GM11168 (cell line): ENCODE measurements around the gene CDRT4.

Experiments used
- in situ Hi-C: fragments of 300-500 bp; cut with MboI; formaldehyde crosslinking; loops from one replicate; pipeline ENCODE4 v1.12.0; 2022; ENCODE audit warnings: low sequenced_read_pairs; ENCODE audit not compliant: unreplicated experiment

Gene CDRT4

DNA sequence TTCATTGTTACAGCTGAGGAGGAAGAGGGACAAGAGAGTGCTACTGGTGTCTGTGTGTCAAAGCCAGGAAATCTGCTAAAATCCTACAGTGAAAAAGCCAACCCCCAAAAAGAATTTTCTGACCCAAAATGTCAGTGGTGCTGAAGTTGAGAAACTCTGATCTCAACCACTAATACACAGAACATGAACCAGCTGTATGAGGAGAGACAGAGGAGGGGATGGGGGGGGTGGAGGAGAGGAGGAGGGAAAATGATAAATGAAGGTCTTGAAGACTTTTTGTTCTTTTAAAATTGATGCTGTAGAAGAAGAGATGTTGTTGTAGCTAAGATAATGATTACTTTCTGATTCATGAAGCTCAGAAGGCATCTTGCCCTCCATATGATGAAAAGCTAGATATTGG lies 27.4 kb upstream of the CDRT4 start:
- in situ Hi-C loops: no loop called here

DNA sequence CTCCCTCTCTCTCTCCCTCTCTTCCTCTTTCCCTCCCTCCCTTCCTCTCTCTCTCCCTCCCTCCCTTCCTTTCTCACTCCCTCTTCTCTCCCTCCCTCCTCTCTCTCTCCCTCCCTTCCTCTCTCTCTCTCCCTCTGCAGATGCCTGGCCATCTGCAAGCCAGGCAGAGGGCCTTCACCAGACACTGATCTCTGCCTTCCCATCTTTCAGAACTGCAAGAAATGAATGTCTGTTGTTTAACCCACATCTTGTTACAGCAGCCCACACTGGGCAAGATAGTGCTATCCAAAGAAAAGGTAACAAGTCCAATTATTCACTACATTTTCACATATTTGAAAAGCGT lies 26.2 kb upstream of the CDRT4 start:
- in situ Hi-C loops: no loop called here

DNA sequence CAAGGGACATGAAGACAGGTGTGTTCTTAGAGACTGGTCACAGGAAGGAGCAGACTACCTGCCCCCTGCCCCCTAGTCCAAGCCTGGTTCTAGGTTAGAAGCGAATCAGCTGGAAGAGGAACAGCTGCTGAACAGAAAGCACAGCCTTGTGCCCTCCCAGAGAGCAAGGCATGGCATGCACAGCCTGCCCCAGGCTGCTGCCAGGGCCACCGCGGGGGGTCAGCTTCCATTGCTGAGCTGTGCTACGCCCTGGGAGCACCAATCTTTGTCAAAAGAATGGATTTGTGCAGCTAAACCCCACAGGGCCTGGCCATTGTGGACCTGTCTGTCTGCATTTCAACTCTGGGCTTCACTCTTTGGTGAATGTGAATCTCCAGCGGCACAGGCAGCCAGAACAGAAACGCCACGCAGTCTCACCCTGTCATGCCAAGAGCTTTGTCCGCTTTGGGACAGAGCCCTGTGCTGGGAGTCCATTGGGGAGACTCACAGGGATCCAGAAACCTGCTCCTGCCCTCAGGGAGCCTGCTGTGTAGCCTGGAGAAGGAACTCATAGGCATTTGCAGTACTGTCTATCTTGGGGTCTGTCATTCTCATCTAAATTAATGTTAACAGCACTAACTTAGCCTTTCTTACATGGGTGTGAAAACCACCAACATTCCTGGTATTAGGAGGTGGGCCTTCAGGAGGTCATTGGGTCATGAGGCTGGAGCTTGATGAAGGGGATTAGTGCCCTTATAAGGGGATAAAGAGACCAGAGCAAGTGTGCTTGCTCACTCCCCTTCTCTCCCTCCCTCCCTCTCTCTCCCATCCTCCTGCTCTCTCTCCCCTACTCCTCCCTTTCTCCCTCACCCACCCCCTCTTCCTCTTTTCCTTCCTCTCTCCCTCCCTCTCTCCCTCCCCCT lies 25.6 kb upstream of the CDRT4 start:
- in situ Hi-C loops: no loop called here

DNA sequence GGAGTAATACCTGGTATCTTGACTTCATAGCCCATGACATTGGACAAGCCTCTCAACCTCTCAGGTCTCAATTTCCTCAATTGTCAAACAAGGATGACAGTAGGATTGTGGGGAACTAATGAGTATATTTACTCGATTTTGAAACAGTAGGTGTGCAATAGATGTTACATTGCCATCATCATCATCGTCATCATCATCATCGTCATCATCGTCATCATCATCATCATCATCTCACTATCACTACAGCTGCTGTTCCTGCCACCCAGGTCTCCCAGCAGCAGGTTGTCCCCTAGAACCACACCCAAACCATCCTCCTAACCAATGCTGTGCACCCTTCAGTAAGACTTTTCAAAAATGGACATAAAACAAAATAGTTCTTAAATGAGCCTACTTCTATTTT lies 24.8 kb upstream of the CDRT4 start:
- in situ Hi-C loops: no loop called here

DNA sequence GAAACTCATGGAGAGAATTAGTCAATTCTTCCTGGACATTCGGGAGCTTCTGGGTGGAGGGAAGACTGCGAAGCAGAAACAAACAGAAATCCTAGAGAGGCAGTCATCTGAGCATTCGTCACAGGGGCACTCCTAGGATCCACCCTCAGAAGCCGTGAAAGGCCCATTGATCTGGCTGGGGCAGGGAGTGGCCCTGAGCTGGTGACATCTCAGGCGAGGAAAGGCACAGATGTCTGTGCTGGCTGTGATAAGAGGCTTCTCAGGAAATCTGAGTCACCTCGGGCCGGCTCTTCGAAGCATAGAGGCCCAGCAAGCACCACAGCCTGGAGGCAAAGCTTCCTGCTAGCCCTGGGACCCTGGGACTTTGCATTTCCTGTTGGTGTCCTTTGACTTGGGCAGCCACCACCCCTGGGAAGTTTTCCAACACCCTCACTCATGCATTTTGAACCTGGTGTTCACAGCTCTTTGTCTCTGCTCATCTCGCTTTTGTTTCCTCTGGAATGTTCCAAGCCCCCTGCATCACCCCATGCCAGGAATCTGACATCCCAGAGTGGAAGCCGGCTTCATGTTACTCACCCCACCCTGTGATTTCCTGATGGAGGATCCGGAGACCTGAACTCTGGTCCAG lies 23.3 kb upstream of the CDRT4 start:
- in situ Hi-C loops: no loop called here

DNA sequence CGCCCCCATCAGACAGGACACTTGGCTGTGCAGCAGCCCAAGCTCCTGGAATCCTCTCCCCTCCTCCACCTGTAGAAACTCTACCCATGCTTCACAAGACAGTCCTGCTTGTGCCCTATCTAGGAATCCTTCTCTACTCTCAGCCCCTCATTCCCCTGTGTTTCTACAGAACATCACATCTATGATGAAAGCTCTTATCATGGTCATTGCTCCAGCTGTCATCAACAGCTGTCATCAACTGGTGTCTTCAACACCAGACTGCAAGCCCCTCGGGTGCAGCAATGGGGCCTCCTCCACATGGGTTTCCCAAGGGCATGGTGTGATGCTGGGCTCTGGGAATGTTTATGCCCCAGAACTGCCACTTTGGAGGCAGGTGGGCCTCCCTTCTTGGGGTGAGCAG lies 21.1 kb upstream of the CDRT4 start:
- in situ Hi-C loops: no loop called here

DNA sequence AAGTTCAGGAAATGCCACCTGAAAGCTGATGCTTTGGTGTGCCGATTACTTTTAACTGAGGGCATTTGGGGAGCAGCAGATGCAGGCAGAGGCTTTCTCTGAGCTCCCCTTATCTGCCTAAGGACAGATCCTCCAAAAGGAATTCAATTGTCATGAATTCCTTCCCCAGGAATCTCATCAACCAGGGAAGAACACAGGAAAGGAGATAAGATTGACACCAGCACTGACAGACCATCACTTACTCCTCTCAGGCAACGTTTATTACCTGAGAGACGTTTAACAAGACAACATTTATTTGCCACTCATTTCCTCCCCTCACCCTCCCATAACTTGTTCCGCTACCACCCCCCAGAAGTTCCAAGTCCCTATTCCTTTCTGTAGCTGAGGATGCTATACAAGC lies 17.6 kb upstream of the CDRT4 start:
- in situ Hi-C loops: no loop called here

DNA sequence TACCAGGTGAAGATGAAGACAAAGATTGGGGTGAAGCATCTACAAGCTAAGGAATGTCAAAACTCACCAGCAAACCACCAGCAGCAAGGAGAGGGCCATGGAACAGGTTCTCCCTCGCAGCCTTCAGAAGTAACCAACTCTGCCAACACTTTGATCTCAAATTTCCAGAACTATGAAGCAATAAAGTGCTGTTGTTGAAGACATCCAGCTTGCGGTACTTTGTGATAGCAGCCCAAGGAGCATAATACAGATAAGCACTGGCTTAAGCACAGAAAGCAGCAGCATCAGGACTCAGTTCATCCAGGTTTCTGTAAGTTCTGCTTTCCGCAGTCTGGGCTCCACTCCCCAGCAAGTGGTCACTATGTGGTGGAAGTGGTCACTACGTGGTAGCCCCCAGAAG lies 16.0 kb upstream of the CDRT4 start:
- in situ Hi-C loops: no loop called here

DNA sequence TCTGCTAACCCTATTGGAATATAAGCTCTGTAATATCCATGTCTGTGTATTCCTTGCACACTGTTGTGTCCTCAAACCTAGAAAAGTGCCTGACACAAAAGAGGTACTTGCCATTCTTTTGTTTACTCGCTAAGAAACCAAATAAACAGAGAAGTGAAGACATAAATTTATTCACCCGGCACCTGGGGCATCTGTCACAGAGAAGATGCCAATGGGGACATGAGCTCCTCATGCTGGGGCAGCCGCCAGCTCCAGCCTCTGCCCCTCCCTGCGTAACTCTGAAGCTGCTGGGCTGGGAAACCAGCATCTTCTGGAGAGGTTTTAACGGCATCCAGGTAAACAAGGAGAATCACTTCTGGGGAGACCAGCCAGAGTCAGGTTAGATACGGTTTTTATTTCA lies 15.1 kb upstream of the CDRT4 start:
- in situ Hi-C loops: no loop called here

DNA sequence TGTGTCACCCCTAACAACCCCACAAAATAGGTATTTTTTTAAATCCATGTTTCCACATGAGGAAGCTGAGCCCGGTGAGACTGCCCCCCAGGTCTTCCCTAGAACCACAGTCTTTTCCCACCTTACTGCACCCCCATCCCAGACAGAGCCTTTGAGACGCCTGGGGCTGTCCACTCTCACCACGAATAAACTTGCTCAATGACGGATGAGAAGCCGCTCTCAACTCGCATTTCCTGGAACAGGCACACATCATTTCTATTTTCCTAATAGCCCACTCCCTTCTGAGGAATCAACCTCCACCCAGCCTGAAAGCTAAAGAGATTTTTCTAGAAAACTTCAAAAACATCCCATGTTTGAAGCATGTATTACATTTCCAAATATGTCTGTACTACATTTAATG lies 14.1 kb upstream of the CDRT4 start:
- in situ Hi-C loops: no loop called here

DNA sequence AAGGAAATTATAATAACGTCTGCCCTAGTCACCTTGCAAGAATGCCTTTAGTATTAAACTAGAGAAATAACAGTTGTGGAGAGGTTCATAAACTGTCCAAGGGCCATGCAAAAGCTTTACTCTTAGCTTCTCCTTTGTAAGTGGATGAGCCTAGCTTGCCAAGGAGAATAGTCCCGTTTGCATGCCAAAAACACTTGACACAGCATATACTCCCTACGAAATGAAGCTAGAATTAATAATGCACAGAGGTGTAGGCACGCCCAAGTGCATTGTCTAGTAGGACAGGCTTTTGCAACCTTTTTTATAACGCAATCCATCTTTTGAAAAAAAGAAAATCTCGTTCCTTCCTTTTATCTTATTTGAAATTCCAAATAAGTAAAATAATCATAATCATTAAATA lies 12.8 kb upstream of the CDRT4 start:
- in situ Hi-C loops: no loop called here

DNA sequence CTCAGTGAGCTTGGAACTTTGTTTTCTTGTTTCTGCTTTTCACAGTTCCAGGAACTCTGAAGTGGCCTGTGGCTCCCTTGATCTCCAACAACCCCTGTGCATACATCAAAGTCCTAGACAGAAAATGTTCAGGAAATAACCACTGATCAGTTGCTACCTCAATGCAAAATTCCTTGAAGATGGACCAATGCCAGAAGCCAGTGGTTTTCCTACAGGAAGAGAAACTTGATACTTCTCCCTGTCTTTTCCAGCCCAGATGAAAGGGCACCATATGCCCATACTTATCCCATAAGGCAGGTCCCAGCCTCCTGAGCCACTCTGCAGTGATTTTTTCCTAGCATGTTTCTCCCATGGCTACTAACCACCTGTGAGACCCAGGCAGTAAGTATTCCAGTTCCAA lies 12.3 kb upstream of the CDRT4 start:
- in situ Hi-C loops: no loop called here

DNA sequence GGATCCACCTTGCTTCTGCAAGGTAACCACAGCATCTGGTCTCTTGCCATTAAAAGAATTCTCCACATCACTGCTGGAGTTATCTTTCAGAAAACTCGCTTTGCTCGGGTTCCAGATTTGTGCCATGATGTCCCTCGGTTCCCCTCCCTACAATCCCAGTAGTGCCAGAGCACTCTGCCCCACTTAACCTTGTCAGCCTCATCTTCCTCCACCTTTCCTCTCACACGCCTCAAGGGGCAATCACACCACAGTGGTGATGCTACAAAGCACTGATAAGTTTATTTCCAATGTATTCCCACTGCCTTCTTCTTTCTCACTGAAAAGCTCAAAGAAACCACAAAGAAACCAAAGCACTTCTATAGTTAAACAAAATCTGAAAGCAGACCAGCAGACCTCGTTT lies 11.4 kb upstream of the CDRT4 start:
- in situ Hi-C loops: no loop called here

DNA sequence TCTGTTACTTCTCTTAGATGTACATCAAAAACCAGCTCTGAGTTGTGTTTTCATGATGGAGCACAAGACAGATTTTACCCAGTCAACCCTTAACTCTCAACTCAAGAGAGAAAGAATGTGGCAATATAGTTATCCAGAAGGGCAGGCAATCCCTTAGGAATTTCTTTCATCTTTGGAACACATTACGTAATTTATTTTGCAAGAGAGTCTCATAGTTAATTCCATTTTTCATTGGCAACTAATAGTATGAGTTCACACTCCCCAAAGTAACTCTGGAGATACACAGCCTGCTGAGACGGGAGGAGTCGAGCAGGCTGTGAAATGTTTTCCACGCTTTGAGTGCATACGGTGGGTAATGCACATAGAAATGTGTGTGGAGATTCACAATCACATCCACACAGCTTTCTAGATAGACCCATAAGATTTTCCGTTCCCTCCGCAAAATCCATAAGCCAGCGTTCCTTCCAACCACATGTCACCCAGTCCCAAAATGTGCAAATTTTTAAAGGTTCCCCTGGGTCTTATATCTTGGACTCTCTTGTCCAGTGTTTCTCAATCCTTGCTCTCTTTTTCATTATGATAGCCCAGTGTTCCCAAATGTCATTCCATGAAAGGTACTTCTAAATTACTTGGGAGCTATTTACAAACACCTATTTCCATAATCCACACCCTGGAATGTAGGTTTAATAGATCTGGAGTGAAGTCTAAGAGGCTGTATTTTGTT lies 8.4 kb upstream of the CDRT4 start:
- in situ Hi-C loops: no loop called here

DNA sequence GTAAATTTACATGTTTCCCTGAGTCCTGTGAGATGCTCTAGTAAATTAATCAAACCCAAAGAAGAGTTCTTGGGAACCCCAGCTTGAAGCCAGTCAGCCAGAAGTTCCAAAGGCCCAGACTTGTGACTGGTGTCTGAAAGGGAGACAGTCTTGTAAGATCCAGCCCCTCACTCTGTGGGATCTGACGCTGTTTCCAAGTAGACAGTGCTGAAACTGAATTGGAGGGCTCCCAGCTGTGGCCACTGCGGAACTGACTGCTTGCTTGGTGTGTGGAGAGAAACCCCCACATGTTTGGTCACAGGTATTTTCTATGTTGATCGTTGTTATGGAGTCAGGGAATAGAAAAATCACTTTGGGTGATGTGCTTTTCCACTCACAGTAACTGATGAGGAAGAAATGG lies 5.5 kb upstream of the CDRT4 start:
- in situ Hi-C loops: no loop called here

DNA sequence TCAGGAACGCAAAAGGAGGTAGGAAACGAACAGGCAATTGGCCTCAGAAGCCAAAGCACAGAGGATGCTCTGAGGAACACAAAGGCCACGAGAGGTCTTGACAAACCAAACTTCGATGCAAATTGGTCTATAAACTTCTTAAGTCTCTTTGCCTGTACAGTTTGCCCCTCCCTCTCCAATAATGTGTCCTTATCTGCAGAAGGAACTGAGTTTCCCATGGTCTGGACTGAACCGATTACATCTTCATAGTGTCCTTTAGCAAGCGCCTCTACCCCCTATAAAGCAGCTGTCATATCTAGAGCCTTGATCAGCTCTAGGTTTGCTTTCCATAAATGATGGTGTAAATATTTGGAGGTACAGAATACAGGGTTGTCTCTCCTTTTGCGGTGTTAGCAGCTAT lies 3.1 kb upstream of the CDRT4 start:
- in situ Hi-C loops: no loop called here

DNA sequence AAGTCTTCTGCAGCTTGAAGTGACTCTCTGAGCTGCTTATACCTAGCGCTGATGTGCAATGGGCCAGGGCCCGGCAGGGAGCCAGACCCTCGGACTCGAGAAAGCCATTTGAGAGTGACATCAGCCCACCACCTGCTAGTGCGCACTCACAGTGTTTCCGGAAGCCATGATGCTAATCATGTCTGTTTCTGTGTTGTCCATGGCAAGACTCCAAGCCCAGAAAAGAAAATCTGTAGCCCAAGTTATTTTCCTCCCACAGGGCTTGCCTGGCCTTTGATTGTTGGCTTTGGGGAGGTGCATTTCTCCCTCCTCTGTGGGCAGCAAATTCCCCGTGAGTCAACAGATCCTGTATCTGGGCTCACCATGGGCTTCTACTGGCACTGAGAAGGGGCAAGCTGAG lies 1.8 kb upstream of the CDRT4 start:
- in situ Hi-C loops: no loop called here

DNA sequence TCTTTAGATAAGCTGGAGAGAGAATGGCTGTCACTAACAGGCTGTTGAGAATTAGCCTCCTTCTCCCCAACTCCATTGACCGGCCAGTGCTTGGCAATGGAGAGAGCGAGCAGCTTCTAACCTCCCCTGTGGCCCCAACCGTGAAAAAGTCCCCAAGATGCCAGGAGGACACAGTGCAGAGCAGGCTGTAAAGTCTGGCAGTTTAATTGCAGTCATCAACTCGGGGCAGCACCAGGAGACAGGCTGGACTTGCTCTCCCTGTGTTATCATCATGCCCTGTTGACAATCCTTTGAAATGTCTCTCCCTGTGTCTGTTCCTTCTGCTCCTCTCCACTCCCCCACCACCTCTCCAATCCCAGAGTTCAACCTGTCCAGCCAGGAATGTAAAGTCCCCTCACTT lies 705 bp upstream of the CDRT4 start:
- in situ Hi-C loops: no loop called here

DNA sequence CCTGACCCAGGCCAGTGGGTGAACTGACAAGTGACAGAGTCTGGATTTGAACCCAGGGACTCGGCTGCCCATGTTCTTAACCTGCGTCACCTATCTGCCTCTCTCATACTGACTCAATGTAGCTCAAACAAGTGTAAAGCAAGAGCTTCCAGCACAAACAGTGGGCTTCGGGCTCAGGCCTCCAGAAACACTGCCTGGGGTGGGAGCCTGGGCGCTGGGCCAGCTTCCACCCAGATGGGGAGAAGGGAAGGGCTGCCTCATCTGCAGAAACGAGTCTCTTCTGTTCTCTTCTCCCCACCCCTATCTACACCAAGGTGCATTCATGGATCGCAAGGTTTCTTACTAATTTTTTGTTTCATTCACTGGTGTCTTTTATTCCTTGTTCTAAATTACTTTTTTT lies 1.3 kb downstream of the CDRT4 start:
- in situ Hi-C loops: no loop called here

DNA sequence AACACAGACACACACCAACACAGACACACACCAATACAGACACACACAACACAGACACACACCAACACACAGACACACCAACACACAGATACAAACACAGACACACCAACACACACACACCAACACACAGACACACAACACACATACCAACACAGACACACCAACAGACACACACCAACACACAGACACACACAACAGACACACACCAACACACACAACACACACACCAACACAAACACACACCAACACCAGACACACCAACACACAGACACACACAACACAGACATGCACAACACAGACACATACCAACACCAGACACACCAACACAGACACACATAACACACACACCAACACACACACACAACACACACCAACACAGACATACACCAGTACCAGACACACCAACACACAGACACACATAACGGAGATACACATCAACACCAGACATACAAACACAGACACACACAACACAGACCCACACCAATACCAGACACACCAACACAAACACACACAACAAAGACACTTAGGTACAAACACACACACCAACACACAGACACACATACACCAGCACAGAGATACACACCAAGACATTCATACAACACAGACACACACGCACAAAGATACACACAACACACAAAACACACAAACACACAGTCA lies 2.2 kb downstream of the CDRT4 start:
- in situ Hi-C loops: no loop called here
